HG02973 (cell line): ENCODE data around the gene PPTC7.

Source experiments
- ATAC-seq: cut with Tn5 transposase; IDR thresholded peaks from one replicate; pipeline ENCODE4 v1.9.1; 2021; ENCODE audit warnings: moderate library complexity; ENCODE audit not compliant: unreplicated experiment

Gene PPTC7

DNA sequence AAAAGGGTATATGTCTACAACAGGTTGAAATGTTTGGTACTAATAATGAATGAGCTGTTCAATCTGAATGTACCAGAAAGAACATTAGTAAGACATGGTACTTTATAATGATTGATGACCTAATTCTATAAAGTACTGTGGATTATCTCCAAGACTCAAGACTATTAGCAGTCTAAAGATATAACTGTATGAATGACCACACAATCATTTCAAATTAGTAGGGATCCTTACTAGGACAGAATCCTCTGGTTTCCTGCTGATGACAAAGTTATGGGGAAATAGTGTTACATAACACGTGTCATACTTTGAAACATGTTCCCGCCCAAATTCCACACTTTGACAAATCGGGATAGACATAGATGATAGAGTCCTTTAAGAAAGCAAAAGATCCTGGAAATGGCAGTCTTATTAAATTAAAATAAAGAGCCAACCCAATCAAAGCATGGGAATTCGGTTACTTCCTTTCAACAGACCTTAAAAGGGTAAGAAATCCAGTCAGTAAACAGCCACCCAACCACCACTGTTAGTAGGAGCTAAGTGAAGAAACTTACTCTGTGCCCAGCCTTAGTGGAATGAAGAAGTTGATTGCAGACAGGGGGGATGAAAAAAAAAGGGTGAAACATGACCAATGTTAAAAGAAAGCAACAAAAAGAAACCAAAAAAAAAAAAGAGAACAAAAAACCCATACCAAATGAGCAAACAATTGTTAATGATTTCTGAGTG lies 84.0 kb downstream of the PPTC7 start:
- no peak for ATAC-seq
